ENCODE data around the gene ZNF793.

ZNF793 gene

GRCh38 chr19:37563518-37563917 lies 56.8 kb downstream of the ZNF793 start:
- H3K4me3 ChIP-seq (ENCODE audit: low read length): no peak overlapping the region
- no peak for DNase-seq (ENCODE audit: low read depth, low spot score)

GRCh38 chr19:37564624-37565369 lies 58.1 kb downstream of the ZNF793 start:
- no peak overlapping the region for H3K4me3 ChIP-seq (ENCODE audit: low read length)
- DNase-seq (ENCODE audit: low read depth, low spot score): no peak

- no peak for DNase-seq (ENCODE audit: low read depth, low spot score)
- no peak overlapping the region for H3K4me3 ChIP-seq (ENCODE audit: low read length)
These were observed 58.6 kb downstream of the ZNF793 start for GRCh38 chr19:37565370-37565669.

- DNase-seq (ENCODE audit: low read depth, low spot score): no peak
- no peak overlapping the region for H3K4me3 ChIP-seq (ENCODE audit: low read length)
These were observed 65.5 kb downstream of the ZNF793 start for GRCh38 chr19:37572203-37572602.

GRCh38 chr19:37583340-37583739 lies 76.6 kb downstream of the ZNF793 start:
- DNase-seq (ENCODE audit: low read depth, low spot score): no peak
- no peak overlapping the region for H3K4me3 ChIP-seq (ENCODE audit: low read length)

Data from Jurkat, Clone E6-1 (cell line).